HEK293 (cell line): ENCODE measurements around the gene RDH5.

Source experiments
- CTCF ChIA-PET: fragments of 350-600 bp; formaldehyde crosslinking; extraction: SDS; loops from one replicate; lab custom pipeline; 2021; ENCODE audit warnings: antibody characterized with exemption; lab: Yijun Ruan, JAX
- POLR2A ChIA-PET: fragments of 300-600 bp; formaldehyde crosslinking; extraction: SDS; loops from one replicate; lab custom pipeline; 2020; ENCODE audit warnings: antibody characterized with exemption, inconsistent platforms; lab: Yijun Ruan, JAX
- H3K27ac ChIP-seq: fragments of 200-500 bp; sonication (Bioruptor generic); 2 replicates; pipeline ENCODE4 v1.5.1; 2014; ENCODE audit warnings: low read depth, low read length, control low read depth, inconsistent platforms; ENCODE audit errors: extremely low read depth
- H3K36me3 ChIP-seq, 2 experiments: fragments of 200-500 bp in 1 of 2; sonication (Bioruptor generic) in 1 of 2; 1 replicate in 1 of 2; 2 replicates in 1 of 2; pipeline ENCODE4 v1.5.1; 2014 to 2017; ENCODE audit warnings: inconsistent platforms in 2 of 2, low read length in 2 of 2; ENCODE audit not compliant: control insufficient read depth in 2 of 2, insufficient read depth in 1 of 2
- H3K4me1 ChIP-seq: fragments of 200-500 bp; sonication (Bioruptor generic); 2 replicates; pipeline ENCODE4 v1.5.1; 2014; ENCODE audit warnings: mild to moderate bottlenecking, low read length, inconsistent platforms; ENCODE audit not compliant: control insufficient read depth, insufficient read depth
- H3K4me3 ChIP-seq: 2 replicates; pipeline ENCODE4 v1.5.1; 2011; ENCODE audit warnings: low read depth, mild to moderate bottlenecking, control low read depth, low read length, moderate library complexity
- H3K9me3 ChIP-seq: fragments of 200-500 bp; sonication (Bioruptor generic); 2 replicates; pipeline ENCODE4 v1.5.1; 2014; ENCODE audit warnings: low read depth, low read length, inconsistent platforms; ENCODE audit not compliant: control insufficient read depth, insufficient read depth
- GLIS2 ChIP-seq: fragments of 450-650 bp; formaldehyde crosslinking; IDR thresholded peaks from 2 replicates; pipeline ENCODE4 v1.5.1; 2016; ENCODE audit warnings: missing biosample characterization, missing genetic modification characterization
- RBAK ChIP-seq: fragments of 450-650 bp; formaldehyde crosslinking; IDR thresholded peaks from 2 replicates; pipeline ENCODE4 v1.5.1; 2016; ENCODE audit warnings: missing biosample characterization, missing genetic modification characterization
- ZBTB17 ChIP-seq: fragments of 450-650 bp; formaldehyde crosslinking; IDR thresholded peaks from 2 replicates; pipeline ENCODE4 v1.5.1; 2016; ENCODE audit warnings: missing biosample characterization, missing genetic modification characterization
- ZBTB48 ChIP-seq: fragments of 450-650 bp; formaldehyde crosslinking; IDR thresholded peaks from 2 replicates; pipeline ENCODE4 v1.5.1; 2016; ENCODE audit warnings: missing biosample characterization, missing genetic modification characterization
- ZEB2 ChIP-seq: fragments of 450-650 bp; formaldehyde crosslinking; IDR thresholded peaks from 2 replicates; pipeline ENCODE4 v1.5.1; 2016; ENCODE audit warnings: missing biosample characterization, missing genetic modification characterization
- ZFHX2 ChIP-seq: fragments of 450-650 bp; formaldehyde crosslinking; conservative IDR thresholded peaks from 2 replicates; pipeline ENCODE4 v1.5.1; 2016; ENCODE audit warnings: missing biosample characterization, missing genetic modification characterization
- ZNF133 ChIP-seq: fragments of 450-650 bp; formaldehyde crosslinking; IDR thresholded peaks from 2 replicates; pipeline ENCODE4 v1.5.1; 2016; ENCODE audit warnings: missing biosample characterization, missing genetic modification characterization
- ZNF146 ChIP-seq: fragments of 450-650 bp; formaldehyde crosslinking; IDR thresholded peaks from 2 replicates; pipeline ENCODE4 v1.5.1; 2016; ENCODE audit warnings: missing biosample characterization, missing genetic modification characterization
- ZNF341 ChIP-seq: fragments of 450-650 bp; formaldehyde crosslinking; IDR thresholded peaks from 2 replicates; pipeline ENCODE4; 2016; ENCODE audit warnings: low read depth, missing biosample characterization, missing genetic modification characterization
- ZNF354C ChIP-seq: fragments of 450-650 bp; formaldehyde crosslinking; IDR thresholded peaks from 2 replicates; pipeline ENCODE4 v1.5.1; 2016; ENCODE audit warnings: missing biosample characterization, missing genetic modification characterization, low read depth, borderline replicate concordance
- ZNF416 ChIP-seq: fragments of 450-650 bp; formaldehyde crosslinking; IDR thresholded peaks from 2 replicates; pipeline ENCODE4 v1.5.1; 2016; ENCODE audit warnings: missing biosample characterization, missing genetic modification characterization
- ZNF518A ChIP-seq: fragments of 450-650 bp; formaldehyde crosslinking; conservative IDR thresholded peaks from 2 replicates; pipeline ENCODE4 v1.5.1; 2016; ENCODE audit warnings: low read depth, missing biosample characterization, missing genetic modification characterization
- ZNF521 ChIP-seq: fragments of 450-650 bp; formaldehyde crosslinking; IDR thresholded peaks from 2 replicates; pipeline ENCODE4 v1.5.1; 2017; ENCODE audit warnings: missing biosample characterization, mild to moderate bottlenecking, missing genetic modification characterization
- ZNF529 ChIP-seq: fragments of 450-650 bp; formaldehyde crosslinking; IDR thresholded peaks from 2 replicates; pipeline ENCODE4 v1.5.1; 2017; ENCODE audit warnings: missing genetic modification characterization, missing biosample characterization; ENCODE audit not compliant: insufficient replicate concordance
- TF ChIP-seq, protein P1 (sequence below): fragments of 450-650 bp; formaldehyde crosslinking; conservative IDR thresholded peaks from 2 replicates; pipeline ENCODE4 v1.5.1; 2016; ENCODE audit warnings: low read depth, missing biosample characterization, missing genetic modification characterization

RDH5 gene

DNA sequence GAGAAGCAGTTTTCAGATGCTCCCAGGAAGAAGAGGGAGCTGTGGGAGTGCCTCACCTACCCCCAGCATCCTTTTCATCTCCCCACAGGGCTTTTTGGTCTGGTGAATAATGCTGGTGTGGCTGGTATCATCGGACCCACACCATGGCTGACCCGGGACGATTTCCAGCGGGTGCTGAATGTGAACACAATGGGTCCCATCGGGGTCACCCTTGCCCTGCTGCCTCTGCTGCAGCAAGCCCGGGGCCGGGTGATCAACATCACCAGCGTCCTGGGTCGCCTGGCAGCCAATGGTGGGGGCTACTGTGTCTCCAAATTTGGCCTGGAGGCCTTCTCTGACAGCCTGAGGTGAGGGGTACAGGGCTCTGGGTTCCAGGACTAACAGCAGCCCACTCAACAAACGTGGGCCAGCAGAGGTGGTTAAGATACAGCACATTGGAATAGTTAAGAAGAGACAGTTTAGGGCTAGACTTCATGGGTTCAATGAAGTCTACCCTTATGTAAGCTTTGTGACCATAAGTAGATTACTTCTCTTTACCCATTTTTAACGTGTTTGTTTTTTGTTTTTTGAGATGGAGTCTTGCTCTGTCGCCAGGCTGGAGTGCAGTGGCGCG lies 1.5 kb downstream of the RDH5 start:
- POLR2A ChIA-PET, result no interaction called here
- CTCF ChIA-PET, result interaction anchor here (0.6 to 7.0 kb wide), 8 partner anchors 8 to 319 kb away, joined by 3 to 127 read pairs (median 6); partner anchors contain the start of gene ITGA7

DNA sequence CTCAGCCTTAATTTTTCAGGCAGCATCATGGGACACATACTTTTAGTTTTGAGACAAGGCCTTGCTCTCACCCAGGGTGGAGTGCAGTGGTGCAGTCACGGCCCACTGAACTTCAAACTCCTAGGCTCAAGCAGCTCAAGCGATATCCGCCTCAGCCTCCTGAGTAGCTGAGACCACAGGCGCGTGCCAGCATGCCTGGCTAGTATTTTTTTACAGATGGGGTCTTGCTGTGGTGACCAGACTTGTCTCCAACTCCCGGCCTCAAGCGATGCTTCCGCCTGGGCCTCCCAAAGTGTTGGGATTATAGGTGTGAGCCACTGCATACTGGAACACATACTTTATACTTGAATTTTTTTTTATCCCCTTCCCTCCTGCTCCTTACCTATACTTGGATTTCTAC lies 2.8 kb downstream of the RDH5 start:
- POLR2A ChIA-PET, result interaction anchor here (0.6 to 1.3 kb wide), 3 partner anchors 22 to 145 kb away, joined by 3 to 4 read pairs (median 4); no protein-coding TSS in a partner anchor
- Histone ChIP-seq H3K4me1 (peaks cover under 1% of the 10 kb centered on the region; the same call in 1 of the 2 replicates), H3K36me3 (peaks cover 12 to 72% of the 10 kb centered on the region in 2 experiments)

More for the DNA sequence above, 1.5 kb downstream of the RDH5 start:
- Histone ChIP-seq H3K4me1 (peaks cover 13% of the 10 kb centered on the region; the same call in 1 of the 2 replicates), H3K9me3 (no peaks in the 10 kb centered on the region), H3K4me3 (no peak overlapping the region), H3K36me3 (peaks cover 12 to 61% of the 10 kb centered on the region in 2 experiments), H3K27ac (no peak overlapping the region)
- TF ChIP-seq ZNF518A (tag by site-specific recombination) (no peak), RBAK (tag by site-specific recombination) (no peak), ZNF529 (tag by site-specific recombination) (no peak), GLIS2 (tag by site-specific recombination) (0 out of 2 replicates have a peak, but pooled peaks have one; percentile 7), ZFHX2 (tag by site-specific recombination) (no peak)

More for the DNA sequence above, 2.8 kb downstream of the RDH5 start:
- H3K9me3 ChIP-seq, result no peaks in the 10 kb centered on the region
- CTCF ChIA-PET, result interaction anchor here (0.7 to 7.0 kb wide), 6 partner anchors 8 to 77 kb away, joined by 3 to 127 read pairs (median 4); partner anchors contain the start of gene ITGA7
- H3K4me3 ChIP-seq, result no peak overlapping the region
- TF ChIP-seq ZNF341 (tag by site-specific recombination) (no peak), ZNF133 (no peak), ZNF354C (tag by site-specific recombination) (no peak), ZNF416 (no peak), ZBTB48 (tag by site-specific recombination) (no peak), ZNF521 (tag by site-specific recombination) (no peak), ZNF146 (no peak), ZEB2 (tag by site-specific recombination) (no peak), ZBTB17 (tag by site-specific recombination) (no peak)
- TF ChIP-seq, protein P1, sequence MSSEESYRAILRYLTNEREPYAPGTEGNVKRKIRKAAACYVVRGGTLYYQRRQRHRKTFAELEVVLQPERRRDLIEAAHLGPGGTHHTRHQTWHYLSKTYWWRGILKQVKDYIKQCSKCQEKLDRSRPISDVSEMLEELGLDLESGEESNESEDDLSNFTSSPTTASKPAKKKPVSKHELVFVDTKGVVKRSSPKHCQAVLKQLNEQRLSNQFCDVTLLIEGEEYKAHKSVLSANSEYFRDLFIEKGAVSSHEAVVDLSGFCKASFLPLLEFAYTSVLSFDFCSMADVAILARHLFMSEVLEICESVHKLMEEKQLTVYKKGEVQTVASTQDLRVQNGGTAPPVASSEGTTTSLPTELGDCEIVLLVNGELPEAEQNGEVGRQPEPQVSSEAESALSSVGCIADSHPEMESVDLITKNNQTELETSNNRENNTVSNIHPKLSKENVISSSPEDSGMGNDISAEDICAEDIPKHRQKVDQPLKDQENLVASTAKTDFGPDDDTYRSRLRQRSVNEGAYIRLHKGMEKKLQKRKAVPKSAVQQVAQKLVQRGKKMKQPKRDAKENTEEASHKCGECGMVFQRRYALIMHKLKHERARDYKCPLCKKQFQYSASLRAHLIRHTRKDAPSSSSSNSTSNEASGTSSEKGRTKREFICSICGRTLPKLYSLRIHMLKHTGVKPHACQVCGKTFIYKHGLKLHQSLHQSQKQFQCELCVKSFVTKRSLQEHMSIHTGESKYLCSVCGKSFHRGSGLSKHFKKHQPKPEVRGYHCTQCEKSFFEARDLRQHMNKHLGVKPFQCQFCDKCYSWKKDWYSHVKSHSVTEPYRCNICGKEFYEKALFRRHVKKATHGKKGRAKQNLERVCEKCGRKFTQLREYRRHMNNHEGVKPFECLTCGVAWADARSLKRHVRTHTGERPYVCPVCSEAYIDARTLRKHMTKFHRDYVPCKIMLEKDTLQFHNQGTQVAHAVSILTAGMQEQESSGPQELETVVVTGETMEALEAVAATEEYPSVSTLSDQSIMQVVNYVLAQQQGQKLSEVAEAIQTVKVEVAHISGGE (tag by site-specific recombination), result no peak
- H3K27ac ChIP-seq, result no peak overlapping the region
